Suprapubic skin (tissue), 3 donors: Measurements from ENCODE around the gene EPN2.
"Not testable (repeated sequence)": the region's sequence is repeated elsewhere in the genome, so short reads cannot be mapped to it uniquely, and the experiment has no call there.

Experiments used
- CTCF ChIP-seq, 2 donors: fragments of 200-600 bp in 1 of 2; fragments of 450-650 bp in 1 of 2; sonication (generic) in 1 of 2; IDR thresholded peaks; one replicate each; pipeline ENCODE4 v1.5.1; 2016 to 2019; ENCODE audit warnings: antibody characterized with exemption in 2 of 2, mild to moderate bottlenecking in 1 of 2, moderate library complexity in 1 of 2
- POLR2AphosphoS5 ChIP-seq, 3 donors: sonication (generic); formaldehyde crosslinking; IDR thresholded peaks; one replicate each; pipeline ENCODE4 v1.6.1; 2017; ENCODE audit warnings: antibody characterized with exemption in 3 of 3

DNA sequence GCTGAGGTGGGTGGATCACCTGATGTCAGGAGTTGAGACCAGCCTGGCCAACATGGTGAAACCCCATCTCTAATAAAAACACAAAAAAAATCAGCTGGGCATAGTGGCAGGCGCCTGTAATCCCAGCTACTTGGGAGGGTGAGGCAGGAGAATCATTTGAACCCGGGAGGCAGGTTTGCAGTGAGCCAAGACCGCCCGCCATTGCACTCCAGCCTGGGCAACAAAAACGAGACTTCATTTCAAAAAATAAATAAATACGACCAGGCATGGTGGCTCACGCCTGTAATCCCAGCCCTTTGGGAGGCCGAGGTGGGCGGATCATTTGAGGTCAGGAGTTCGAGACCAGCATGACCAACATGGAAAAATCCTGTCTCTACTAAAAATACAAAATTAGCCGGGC is 116.2 kb downstream of the EPN2 start:
- TF ChIP-seq CTCF, POLR2AphosphoS5 (IDR thresholded peaks at IDR 0.05): not testable (repeated sequence)
